ENCODE data around the gene GPM6B. TPM values are rescaled to one million over a fixed set of nuclear protein-coding genes. Genes with fewer than 3 reads are reported as not detected.

Gene GPM6B
- total RNA-seq, 4 donors from 2014 or later, result 3.7 to 9.7 (median 8.3) TPM

GRCh38 chrX:13786048-13786447 is 30.8 kb downstream of the GPM6B start:
- TF ChIP-seq CTCF (IDR thresholded peaks at IDR 0.05; ENCODE audit: low read depth), result no peak

GRCh38 chrX:13780868-13781427 is 35.9 kb downstream of the GPM6B start:
- no peak for TF ChIP-seq CTCF (IDR thresholded peaks at IDR 0.05; ENCODE audit: low read depth)

GRCh38 chrX:13778916-13779315 is 38.0 kb downstream of the GPM6B start:
- no peak for TF ChIP-seq CTCF (IDR thresholded peaks at IDR 0.05; ENCODE audit: low read depth)

GRCh38 chrX:13776387-13776786 is 40.5 kb downstream of the GPM6B start:
- no peak for TF ChIP-seq CTCF (IDR thresholded peaks at IDR 0.05; ENCODE audit: low read depth)

GRCh38 chrX:13775837-13776236 is 41.1 kb downstream of the GPM6B start:
- TF ChIP-seq CTCF (IDR thresholded peaks at IDR 0.05; ENCODE audit: low read depth), result no peak

- no peak for TF ChIP-seq CTCF (IDR thresholded peaks at IDR 0.05; ENCODE audit: low read depth)
These were observed 42.2 kb downstream of the GPM6B start for GRCh38 chrX:13774696-13775095.

GRCh38 chrX:13770013-13770535 is 46.8 kb downstream of the GPM6B start:
- no peak for TF ChIP-seq CTCF (IDR thresholded peaks at IDR 0.05; ENCODE audit: low read depth)

All from subcutaneous adipose tissue (tissue), 4 donors.